ENCODE measurements around the gene CGNL1.

Gene CGNL1

GRCh38 chr15:57460208-57460816 is 84.0 kb downstream of the CGNL1 start:
- DNase-seq = no peak

- no peak for DNase-seq
These were observed 85.2 kb downstream of the CGNL1 start for GRCh38 chr15:57461541-57461940.

- no peak for DNase-seq
These were observed 86.1 kb downstream of the CGNL1 start for GRCh38 chr15:57462381-57462780.

- no peak for DNase-seq
These were observed 87.1 kb downstream of the CGNL1 start for GRCh38 chr15:57463360-57463759.

- DNase-seq = no peak
These were observed 88.2 kb downstream of the CGNL1 start for GRCh38 chr15:57464480-57464879.

- no peak for DNase-seq
These were observed 92.2 kb downstream of the CGNL1 start for GRCh38 chr15:57468486-57468885.

- DNase-seq = no peak
These were observed 94.2 kb downstream of the CGNL1 start for GRCh38 chr15:57470543-57470942.

GRCh38 chr15:57472861-57473260 is 96.6 kb downstream of the CGNL1 start:
- DNase-seq = no peak

GRCh38 chr15:57476533-57476975 is 100.2 kb downstream of the CGNL1 start:
- DNase-seq = no peak

- DNase-seq = no peak
These were observed 101.6 kb downstream of the CGNL1 start for GRCh38 chr15:57477736-57478522.

- DNase-seq = no peak
These were observed 102.7 kb downstream of the CGNL1 start for GRCh38 chr15:57479005-57479404.

- no peak for DNase-seq
These were observed 104.9 kb downstream of the CGNL1 start for GRCh38 chr15:57481038-57481705.

GRCh38 chr15:57485869-57486268 is 109.6 kb downstream of the CGNL1 start:
- DNase-seq = no peak

GRCh38 chr15:57486833-57487232 is 110.5 kb downstream of the CGNL1 start:
- DNase-seq = no peak

- no peak for DNase-seq
These were observed 112.8 kb downstream of the CGNL1 start for GRCh38 chr15:57489122-57489521.

GRCh38 chr15:57493351-57493750 is 117.0 kb downstream of the CGNL1 start:
- DNase-seq = no peak

GRCh38 chr15:57494581-57494980 is 118.3 kb downstream of the CGNL1 start:
- DNase-seq = no peak

GRCh38 chr15:57495041-57495440 is 118.7 kb downstream of the CGNL1 start:
- no peak for DNase-seq

- no peak for DNase-seq
These were observed 119.4 kb downstream of the CGNL1 start for GRCh38 chr15:57495554-57496165.

- DNase-seq = no peak
These were observed 120.3 kb downstream of the CGNL1 start for GRCh38 chr15:57496594-57496945.

GRCh38 chr15:57496946-57497869 is 120.9 kb downstream of the CGNL1 start:
- no peak for DNase-seq

- DNase-seq = no peak
These were observed 124.0 kb downstream of the CGNL1 start for GRCh38 chr15:57500256-57500655.
